NOMO-1 (cell line): ENCODE measurements around the gene ANGPTL2.

ENCODE experiments used
- DNase-seq, 2 experiments: peaks; one replicate each; lab custom pipeline; 2025; ENCODE audit not compliant: unreplicated experiment in 2 of 2; lab: John Stamatoyannopoulos, UW

The ANGPTL2 gene

DNA sequence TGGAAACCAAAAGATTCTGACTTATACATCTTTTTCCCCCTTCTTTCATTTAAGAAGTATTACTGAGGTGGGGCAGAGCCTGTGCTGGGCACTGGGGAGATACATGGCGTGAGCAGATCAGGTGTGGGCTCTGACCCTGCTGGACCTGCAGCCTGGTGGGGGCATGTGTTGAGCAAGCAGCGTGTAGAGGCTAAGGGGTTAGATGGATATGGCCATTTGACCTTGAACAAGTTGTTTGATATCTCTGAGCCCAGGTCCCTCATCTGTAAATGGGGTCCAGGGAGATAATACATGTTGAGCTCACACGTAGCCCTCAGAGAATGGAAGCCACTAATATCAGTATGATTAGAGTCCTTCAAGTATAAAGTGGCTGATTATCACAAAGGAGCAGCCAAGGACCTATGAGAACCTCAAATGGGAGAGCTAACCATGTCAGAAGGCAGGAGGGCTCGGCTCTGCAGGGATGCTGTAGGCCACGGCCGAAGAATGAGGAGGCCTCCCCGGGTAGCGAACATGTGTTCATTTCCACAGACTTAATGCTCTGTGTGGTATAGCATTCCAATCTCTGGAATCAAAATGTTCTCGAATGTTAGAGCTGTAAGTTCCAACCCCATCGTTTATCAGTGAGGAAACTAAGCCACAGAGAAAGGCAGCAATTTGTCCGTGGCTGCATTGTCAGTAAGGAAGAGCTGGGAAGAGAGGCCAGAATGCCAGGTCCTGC lies 15.4 kb upstream of the ANGPTL2 start:
- DNase-seq: no peak

DNA sequence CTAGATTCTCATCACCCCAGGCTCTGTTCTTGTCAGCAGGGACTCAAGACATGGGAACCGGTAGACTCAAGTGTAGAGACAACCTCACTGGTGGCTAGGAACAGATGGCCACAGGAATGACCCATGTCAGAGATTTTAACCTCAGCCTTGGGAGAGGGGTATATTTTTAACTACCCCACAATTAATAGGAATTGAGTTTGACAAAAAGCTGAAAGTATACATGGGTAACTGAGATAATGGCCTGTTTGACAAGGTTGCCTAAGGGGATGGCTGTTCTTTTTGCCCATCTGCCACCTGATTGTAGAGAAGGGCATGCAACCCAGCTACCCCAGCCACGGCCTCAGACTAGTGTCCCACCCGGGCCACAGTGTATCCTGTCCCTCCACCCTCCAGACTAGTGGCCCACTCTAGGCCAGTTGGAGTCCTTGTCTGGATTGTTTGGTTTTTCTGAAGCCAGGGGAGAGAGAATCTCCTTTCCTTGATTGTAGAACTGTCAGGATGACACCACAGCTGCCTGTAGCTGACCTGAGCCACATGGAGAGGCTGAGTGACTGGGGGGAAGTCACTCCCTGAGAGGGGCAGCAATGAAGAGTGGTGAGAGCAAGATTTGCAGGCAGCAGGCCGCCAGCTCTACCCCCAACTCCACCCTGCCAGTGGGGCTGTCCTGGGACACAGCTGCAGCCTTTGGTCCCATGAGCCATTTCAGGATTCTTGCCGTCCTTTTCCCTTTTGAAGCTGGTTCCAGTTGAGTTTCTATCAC lies 14.6 kb upstream of the ANGPTL2 start:
- no peak for DNase-seq

DNA sequence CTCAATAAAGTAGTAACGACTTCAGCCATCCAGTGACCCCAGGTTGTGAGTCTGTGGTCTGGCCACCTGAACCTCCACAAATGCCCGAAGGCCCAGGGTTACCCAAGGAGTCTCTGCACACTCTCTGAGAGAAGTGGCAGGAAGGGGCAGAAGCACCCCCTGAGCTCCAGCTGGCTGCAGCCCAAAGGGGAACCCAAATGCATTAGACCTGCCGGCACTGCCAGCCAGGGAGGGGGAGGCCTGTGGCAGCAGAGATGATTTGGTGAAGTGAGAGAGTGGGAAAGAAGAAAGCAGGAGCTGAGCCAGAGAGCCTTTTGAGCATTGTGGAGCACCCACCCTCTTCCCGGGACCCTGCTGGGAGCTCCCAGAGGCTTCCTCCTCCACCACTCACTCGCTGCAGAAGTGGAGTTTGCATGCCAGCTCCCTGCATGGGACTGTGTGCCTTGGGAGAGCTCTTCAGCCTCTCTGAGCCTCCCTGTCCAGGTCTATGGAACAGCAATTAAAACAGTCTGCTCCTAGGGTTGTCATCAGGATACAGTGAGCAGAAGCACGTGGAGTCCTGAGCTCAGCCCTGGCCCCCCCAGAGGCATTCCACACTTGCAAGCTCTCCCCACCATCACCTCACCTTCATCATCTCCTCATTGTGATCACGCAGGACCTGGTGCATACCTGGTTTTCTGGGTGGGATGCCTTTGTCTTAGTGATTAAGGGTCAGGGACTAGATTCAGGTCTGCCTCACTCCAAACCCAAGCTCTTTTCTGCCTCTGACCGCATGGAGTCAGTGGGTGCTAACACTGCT lies 13.8 kb upstream of the ANGPTL2 start:
- no peak for DNase-seq

DNA sequence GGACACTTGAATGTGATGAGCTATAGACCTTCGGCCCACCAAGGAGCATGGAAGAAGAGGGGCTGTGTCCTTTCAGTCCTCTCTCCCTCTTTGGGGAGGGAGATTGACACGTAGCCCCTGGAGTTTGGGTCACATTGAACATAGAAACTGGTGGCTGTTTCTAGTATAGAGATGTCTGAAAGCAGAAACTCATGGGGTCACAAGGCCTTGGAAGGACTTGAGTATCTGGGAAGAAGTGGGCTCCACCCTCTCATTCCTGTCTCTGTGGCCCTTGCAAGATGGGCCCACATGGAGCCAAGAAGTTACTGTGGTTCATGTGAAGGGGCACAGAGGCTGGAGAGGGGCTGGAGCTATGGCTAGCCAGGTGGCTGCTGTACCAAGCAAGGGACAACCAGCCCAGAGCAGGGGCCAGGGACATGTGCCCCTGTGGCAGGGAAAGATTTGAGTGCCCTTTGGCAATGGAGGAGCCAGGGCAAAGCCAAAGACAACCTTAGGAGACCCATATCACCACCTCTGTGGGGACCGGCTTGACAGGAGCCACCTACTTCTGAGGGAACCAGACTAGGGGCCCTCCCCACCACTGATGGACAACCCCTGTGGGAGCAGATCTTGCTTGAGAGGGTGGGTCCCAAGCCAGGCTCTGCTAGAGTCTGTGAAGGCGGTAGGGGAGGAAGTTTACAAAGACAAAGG lies 12.8 kb upstream of the ANGPTL2 start:
- no peak for DNase-seq

DNA sequence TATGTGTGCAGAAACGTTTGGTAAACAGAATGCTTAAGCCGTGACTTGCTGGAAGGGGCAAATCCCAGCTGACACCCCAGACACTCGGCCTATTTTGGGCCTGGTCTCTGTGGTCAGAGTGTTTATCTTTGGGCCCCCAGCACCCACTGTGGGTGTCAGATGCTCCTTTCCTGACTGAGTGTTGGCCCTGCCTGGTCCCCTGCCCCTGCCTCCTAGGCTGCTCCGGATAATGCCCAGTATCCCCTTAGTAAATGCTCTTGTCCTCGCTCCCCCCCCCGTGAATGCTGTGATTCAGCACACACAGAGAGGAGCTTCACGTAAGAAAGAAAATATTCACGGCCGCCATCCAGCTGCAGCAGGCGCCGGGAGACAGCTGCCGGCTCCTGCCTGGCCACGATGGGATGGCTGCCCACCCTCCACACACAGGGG lies 11.3 kb upstream of the ANGPTL2 start:
- no peak for DNase-seq

DNA sequence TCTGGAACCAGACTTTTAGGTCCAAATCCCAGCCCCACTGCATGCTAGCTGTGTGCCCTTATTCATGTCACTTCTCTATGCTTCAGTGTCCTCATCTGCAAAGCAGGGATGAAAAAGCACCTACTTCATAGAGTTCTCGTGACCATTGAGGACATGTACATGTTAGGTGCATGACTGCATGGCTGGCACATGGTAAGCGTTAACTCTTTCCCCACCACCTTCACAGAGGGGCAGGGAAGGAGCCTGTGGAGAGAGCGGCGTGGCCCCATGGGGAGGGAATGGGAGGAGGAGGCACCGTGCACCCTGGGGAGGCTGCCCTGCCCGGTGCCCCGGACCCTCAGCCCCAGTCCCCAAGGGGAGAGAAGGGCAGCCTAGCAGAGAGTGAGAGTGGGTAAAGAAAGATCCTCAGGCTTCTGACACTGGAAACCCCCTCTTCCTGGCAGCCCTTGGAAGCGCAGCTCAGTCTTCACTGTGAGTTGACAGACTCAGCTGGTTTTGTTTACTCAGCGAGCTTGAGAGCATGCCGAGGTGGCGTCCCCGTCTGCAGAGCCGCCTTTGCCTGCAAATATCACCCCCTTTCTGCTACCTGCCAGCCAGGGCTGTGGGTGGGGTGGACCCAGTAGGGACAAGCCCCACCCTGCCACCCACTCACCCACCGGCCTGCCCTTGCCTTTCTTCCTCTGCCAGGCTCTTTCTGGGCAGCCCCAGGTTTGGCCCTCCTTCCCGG lies 10.6 kb upstream of the ANGPTL2 start:
- DNase-seq: no peak

DNA sequence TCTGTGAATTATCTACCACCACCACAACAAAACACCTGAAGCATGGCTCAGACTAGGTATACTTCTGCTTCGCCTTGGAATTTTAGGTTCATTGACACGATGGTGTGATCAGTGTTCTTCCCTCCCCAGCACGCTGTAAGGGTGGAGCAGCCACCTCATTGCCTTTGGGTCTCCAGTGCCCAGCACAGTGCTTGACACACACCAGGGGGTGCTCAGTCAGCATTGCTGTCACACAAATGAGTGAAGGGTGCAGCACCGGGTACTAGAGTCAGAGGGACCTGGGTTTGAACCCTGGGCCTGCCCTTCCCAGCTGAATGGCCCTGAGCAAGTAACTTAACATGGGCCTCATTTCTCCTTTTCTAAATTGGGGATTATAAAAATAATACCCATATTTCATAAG lies 9.9 kb upstream of the ANGPTL2 start:
- DNase-seq: no peak

DNA sequence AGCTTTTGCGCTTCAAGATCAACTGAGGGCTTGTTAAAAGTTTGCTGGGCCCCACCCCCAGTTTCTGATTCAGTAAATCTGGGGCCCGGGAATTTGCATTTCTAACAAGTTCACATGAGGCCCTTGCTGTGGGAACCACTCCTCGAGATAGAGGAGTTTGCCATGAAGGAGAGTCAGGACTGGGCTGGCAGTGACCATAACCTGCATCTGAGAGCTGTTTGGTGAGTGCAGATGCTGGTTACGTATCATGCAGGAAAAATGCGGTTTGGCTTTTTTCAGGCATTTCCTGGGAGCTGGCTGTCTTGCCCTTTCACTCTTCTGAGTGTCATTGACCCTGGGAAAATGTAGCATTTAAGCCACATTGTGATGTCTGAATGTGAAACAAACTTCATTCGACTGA lies 9.4 kb upstream of the ANGPTL2 start:
- DNase-seq: no peak

DNA sequence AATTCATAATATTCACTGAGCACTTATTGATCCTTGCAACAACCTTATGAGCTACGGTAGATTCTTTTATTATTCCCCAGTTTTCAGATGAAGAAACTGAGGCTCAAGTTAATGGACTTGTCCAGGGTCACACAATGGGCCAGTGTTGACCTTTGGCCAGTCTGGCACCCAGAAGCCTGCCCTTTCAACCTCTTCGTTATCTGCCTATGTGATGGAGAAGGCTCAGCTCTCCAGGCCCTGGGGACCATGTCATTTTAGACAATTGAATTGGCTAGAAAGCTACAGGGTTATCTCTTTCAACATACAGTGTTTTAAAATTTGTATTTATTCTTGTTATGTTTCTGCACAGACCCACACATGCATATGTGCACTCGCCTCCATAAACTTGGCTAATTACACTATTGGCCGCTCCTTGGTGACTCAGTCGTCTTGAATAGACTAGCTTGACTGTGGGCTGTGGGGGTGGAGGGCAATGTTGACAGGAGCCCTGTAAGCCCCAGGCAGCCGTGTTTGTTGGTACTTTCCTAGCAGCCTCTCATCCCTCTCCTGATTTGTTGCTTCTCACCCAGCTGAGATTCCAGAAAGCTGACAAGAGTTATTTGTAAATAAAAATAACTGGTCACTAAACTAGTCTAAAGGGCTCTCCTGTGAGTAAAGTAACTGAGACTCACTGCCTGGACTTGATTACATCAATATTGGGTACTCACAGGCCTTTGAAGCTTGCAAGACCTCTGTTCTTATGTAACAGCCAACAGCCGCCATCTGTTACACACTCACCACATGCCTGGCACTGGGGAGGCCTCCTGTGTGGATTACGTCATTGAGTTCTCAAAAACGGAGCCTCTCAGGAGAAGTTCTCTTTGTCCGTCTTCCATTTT lies 8.5 kb upstream of the ANGPTL2 start:
- peak; percentile 89 to 95 for DNase-seq

DNA sequence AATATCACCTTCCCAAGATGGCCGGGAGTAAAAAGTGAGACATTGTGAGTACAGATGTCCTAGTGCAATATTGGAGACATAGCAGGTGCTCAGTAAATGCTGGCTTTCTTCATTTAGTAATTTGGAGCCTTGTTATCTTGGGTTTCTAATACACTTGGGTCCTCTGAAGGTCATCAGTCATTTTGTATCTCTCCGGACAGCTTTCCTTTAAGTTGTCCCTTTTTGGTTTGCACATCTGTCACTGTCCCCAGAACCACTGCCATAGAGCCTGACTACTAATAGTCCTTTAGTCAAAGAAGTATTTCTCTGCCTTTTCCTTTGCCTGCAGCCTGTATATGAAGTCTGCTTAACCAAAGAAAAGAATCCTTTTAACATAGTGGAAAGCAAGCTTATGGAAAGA lies 7.8 kb upstream of the ANGPTL2 start:
- DNase-seq: no peak

DNA sequence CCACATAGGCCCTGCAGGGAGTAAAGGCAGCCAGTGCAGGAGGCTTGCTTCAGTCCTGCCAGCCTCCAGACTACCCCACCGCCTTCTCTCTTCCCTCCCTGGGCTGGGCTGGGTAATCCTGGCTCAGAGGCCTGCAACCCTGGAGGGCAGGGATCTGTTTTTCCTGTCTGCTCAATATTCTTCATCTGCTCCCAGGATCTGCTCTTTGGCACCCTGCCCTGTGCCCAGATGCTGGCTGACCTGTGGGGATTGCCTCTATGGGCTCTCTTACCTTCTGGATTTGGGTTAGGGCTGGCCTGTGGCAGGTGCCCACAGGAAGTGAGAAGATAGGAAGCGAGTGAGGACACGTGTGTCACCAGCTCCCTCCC lies 7.3 kb upstream of the ANGPTL2 start:
- no peak for DNase-seq

DNA sequence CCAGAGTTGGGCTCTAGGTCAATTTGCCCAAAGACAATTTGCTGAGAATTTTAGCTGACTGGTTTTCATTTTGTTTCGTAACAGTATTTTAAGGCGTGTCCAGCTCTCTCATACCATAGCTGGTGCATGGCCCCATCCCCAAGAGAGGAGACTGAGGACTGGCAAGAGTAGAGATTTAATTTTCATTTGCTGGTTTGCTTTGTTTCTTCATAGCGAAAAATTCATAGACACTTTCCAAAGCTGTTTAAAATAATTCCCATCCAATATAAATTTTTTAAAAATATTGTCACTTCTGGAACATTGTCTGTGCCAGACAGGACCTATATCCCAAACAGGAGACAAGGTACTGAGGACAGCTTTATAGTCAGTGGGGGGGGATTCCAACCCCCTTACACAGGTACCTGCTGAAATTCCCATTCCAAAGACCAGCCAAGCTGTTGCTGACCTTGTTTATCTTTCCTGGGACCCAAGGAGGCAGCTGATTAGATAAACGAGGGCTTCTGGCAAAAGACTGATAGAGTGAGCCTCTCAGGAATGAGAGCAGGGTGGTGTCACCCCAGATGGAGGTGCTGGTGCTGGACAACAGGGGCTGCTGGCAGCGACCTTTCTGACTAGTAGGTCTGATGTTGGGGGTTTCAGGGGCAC lies 6.8 kb upstream of the ANGPTL2 start:
- no peak for DNase-seq

DNA sequence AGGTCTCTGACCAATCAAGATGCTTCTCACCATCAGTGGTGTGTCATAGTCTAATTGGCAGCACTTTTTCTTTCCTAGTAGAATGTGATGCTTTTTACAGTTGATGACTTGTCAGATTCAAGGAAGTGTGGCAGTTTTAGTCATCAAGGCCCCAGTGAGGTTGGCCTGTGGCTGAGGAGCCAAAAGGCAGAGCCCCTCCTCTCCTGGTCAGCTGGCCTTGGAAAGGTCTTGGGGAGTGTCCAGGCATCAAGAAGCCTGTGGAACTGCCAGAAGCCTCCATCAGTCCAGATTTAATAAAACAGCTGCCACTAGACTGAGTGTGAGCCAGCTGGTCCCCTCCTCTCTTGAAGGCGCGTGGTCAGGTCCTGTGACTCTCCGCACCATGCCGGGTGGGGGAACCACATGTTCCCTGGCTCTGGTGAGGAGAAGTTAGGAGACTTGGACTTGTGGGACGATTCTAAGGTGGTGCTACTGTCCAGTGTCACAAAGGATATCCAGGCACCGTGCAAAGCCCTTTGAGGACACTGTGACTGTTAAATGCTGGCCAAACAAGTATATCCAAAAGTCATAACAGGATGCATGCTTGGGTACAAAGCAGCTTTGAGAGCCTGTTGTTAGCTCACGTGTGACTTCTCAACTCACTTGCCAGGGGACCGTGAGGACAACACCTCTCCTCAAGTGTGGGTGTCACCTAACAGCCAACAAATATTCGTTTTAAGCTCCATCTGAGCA lies 6.1 kb upstream of the ANGPTL2 start:
- DNase-seq: no peak

DNA sequence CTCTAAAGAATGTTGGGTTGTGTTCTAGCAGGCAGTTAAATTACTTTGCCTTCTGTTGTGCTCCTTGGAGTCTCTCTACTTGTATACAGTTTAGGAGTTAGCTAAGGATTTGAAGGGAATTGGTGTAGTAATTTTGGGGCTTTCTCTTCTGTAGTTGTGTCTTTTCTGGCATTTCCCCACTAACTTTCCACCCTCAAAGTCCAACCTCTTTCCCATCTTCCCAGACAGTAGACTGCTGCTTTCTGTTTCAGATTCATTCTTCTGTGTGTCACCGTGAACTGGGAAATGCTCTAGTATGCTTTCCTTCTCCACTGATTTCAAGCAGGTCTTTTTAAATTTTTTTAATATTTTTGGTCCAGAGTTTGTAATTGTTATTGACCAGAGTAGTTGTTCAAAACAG lies 4.5 kb upstream of the ANGPTL2 start:
- DNase-seq: no peak

DNA sequence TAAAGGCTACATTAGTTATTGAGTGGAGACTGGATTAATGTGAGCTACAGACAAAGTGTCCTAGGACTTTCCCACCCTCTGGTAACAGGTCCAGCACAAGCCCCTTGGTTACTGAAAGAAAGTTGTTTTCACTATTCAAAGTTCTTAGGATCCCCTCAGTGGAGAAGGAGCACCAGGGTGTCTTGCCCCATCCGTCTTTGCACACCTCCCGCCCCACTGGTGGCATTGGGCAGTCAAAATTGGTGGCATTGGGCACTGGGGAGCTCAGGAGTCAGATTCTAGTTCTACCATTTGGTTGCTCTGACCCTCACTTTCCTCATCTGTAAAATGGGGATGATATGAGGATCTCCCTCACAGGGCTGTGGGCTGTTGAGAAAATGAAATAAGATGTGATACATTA lies 2.4 kb upstream of the ANGPTL2 start:
- DNase-seq: no peak

DNA sequence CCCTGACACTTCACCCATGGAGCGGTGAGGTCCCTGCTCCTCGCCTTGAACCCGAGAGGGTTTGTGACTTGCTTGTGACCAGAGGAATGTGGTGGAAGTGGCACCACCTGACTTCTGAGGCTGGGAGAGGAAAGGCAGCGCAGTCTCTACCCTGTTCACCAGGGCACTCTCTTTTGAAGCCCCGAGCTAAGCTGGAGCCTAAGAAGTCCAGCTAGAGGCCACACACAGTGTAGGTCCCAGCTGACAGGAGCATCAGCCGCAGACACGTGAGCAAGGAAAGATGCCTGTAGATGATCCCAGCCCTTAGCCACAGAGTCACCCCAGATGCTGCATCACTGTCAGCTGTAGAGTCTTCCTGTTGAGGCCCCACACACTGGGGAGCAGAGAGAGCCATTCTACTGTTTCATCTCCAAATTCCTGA lies 1.7 kb upstream of the ANGPTL2 start:
- no peak for DNase-seq

DNA sequence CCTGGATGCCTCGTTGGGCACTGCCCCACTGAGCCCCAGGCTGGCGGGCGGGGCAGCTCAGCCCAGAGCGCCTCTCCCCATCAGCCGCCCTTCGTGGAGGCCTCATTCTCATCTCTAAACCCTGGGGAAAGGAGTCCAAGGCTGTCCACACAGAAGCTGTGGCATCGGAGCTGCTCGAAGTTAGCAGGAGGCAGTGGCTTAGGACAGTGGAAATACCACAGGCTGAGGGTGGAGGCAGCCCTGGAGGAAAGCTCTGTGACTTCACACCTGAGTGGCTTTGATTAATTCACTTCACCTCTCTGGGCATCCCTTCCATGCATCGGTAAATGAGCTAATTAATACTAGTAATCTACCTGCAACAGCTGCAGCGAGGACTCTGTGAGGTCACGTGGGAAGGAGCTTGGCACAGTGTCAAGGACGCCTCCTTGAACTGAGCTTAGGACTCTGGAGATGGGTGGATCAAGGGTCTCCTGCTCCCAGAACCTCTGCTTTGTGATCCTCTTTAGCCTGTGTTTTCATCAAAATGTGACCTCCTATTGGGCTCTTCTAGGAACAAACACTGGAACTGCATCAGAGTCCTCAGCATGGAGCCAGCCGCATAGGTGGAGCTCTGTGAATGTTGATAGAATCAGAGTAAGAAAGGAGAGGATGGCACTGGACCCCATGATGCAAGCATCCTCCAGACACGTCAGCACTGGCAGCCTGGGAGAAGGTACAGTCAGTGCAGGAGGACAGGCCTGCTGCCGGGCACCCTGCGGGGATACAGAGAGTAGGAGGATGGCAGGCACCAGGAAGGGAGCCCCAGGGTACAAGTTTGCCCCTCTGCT lies 842 bp upstream of the ANGPTL2 start:
- no peak for DNase-seq
